ENCODE measurements around the gene CREBL2. TPM values are rescaled to one million over a fixed set of nuclear protein-coding genes. Genes with fewer than 3 reads are reported as not detected.
"Not testable (repeated sequence)": the region's sequence is repeated elsewhere in the genome, so short reads cannot be mapped to it uniquely, and the experiment has no call there.

CREBL2 gene, protein sequence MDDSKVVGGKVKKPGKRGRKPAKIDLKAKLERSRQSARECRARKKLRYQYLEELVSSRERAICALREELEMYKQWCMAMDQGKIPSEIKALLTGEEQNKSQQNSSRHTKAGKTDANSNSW
- 19.6 TPM for total RNA-seq

DNA sequence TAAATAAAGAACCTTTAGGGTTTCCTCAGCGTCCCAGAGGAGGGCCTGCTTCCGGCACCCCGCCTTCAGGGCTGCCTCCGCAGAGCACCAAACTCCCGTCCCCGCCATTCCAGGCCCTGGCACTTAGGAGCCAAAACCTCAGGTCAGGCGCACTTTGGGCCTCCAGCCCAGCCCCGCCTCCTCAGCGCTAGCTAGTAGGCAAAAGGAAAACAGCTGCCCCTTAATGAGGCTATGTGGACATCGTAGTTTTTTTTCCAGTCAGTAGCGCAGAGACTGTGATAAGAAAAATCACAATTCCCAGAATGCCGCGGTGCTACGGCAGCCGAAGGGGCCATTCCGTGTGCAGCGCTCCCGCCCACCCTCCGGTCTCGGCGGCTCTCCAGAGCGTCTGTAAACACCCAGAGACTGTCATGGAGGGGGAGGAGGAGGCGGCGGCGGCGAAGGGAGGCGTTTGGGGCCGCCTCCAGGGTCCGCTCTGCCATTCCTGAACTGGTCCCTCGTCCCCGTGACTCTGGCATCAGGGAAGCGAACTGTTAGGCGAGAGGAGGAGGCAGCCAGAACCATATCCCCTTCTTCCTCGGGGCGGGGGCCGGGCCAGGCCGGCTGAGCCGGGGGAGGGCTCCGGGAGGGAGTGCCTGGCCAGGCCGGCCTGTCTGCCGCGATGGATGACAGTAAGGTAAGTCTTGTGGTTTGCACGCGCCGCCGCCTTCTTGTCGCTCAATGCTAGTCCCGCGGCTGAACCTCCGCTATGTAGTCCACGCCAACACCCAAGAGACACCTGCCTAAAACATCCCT, at the start of gene CREBL2:
TSS of gene CREBL2 (plus strand) at position 365 of the 795 bp plus-strand sequence. CDS start at position 662, 297 bp downstream.
- no peaks in the 10 kb centered on the region for H3K9me3 ChIP-seq (ENCODE audit: low read depth, low read length)
- H3K4me1 ChIP-seq (ENCODE audit: insufficient read depth, low read length), result peaks cover 33% of the 10 kb centered on the region
- H3K4me3 ChIP-seq (ENCODE audit: low read length), result peak within 1 kb of the TSS; percentile 64
- H3K27me3 ChIP-seq (ENCODE audit: insufficient read depth, low read length), result no peaks in the 10 kb centered on the region

DNA sequence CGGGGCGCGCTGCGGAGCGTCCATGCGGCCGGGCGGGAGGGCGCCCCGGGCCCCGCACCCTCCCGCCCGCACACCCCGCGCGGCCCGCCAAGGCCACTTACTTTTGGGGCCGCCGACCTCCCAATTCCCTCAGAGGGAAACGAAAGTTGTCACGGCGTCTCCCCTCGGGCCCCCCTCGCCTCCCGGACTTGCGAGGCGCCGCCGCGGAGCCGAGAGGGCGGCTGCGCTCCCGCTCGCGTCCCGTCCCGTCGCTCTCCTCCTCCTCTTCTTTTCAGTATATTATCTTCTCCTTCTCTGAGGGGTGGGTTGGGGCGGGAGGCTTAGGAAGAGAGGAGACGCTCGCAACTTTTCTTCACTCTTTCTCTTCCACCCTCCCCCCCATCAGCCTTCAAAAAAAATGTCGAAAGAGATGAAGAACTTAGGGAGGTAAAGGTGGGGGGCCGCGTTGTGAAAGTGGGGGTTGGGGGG, 49.6 kb upstream of the CREBL2 start:
- H3K27me3 ChIP-seq (ENCODE audit: insufficient read depth, low read length), result no peaks in the 10 kb centered on the region
- no peaks in the 10 kb centered on the region for H3K9me3 ChIP-seq (ENCODE audit: low read depth, low read length)
- peak overlapping the region; percentile 61 for H3K4me3 ChIP-seq (ENCODE audit: low read length)
- peaks cover 25% of the 10 kb centered on the region for H3K4me1 ChIP-seq (ENCODE audit: insufficient read depth, low read length)

DNA sequence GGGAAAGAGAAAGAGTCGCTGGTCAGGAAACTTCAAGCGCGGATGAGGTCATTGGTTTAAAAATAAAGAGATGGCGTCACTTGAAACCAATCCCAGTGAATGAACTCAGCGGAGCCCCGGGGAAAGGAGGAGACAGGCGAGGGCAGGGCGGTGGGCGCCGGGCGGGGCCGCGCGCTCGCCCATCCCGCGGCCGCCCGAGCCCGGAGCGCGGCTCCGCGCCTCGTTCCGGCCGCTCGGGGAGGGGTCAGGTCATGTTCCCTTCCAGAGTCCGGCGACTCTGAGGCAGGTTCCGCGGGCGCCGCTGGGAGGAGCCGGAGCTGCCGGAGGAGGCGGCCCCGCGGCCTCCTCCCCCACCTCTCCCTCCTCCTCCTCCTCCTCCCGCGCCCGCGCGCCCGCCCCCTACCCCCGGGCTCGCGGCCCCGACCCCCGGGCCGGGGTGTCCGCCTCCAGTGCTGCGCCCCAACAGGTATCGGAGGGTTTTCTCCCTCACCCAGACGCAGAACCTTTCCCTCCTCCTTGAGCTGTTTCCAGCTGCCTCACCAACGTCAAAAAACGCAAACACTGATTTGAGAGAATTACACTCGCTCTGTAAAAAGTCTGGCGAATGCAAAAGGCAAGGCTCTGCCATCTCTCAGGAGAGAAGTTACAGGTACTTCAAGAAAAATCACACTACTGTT, 49.0 kb upstream of the CREBL2 start, which contains the start of gene DUSP16:
TSS of gene DUSP16 (minus strand) at position 279 of the 677 bp plus-strand sequence. CDS start 41,765 bp downstream, outside the sequence.
- no peaks in the 10 kb centered on the region for H3K27me3 ChIP-seq (ENCODE audit: insufficient read depth, low read length)
- peaks cover 25% of the 10 kb centered on the region for H3K4me1 ChIP-seq (ENCODE audit: insufficient read depth, low read length)
- no peaks in the 10 kb centered on the region for H3K9me3 ChIP-seq (ENCODE audit: low read depth, low read length)
- peak within 1 kb of the TSS; percentile 61 for H3K4me3 ChIP-seq (ENCODE audit: low read length)

DNA sequence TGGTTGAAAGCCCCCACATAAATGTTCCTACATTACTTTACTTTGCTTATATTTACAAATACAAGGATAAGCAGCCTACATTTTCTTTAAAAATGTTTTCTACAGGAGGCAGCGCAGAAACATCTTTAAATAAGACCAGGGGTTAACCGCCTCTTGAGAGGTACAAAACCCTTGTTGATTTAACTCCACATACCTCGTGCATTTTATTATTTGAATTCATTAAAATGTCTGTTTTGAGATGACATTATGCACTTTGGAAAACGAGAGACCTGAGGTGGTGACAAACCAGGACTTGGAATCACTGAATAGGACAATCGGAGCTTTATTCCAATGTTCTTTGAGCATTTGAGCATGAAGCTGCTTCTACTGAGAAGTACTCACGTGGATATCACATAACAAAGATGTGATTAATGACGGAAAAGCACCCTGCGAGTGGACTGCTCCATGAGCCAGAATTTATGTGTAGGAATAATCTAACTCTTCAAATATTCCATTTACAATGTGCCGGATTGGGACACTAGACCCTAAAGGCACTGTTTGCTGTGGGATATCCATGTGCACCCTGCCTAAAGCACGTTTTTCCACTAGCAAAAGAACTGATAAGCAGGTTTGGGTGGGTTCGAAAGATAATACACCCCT, 48.3 kb upstream of the CREBL2 start:
- Histone ChIP-seq H3K4me3 (ENCODE audit: low read length) (peak overlapping the region; percentile 61), H3K4me1 (ENCODE audit: insufficient read depth, low read length) (peaks cover 25% of the 10 kb centered on the region), H3K9me3 (ENCODE audit: low read depth, low read length) (no peaks in the 10 kb centered on the region), H3K27me3 (ENCODE audit: insufficient read depth, low read length) (no peaks in the 10 kb centered on the region)

DNA sequence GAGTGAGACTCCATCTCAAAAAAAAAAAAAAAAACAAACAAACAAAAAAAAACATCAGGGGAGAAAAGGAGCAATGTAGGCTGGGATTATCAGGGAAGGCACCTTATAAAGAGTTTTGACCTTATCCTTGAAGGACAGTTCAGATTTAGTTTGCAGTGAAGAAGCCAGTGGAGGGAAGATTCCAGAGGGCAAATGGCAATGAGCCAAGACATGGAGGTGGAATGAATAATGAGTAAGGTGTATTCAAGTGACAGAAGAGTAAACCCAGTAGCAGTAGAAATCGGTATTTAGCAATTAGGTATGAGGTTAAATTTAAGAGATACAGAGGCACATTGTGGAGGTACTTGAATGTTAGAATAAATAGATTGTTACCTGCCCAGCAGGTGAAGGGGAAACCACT, 46.8 kb upstream of the CREBL2 start:
- Histone ChIP-seq H3K27me3 (ENCODE audit: insufficient read depth, low read length) (no peaks in the 10 kb centered on the region), H3K4me3 (ENCODE audit: low read length) (no peak overlapping the region), H3K9me3 (ENCODE audit: low read depth, low read length) (no peaks in the 10 kb centered on the region), H3K4me1 (ENCODE audit: insufficient read depth, low read length) (peaks cover 25% of the 10 kb centered on the region)

DNA sequence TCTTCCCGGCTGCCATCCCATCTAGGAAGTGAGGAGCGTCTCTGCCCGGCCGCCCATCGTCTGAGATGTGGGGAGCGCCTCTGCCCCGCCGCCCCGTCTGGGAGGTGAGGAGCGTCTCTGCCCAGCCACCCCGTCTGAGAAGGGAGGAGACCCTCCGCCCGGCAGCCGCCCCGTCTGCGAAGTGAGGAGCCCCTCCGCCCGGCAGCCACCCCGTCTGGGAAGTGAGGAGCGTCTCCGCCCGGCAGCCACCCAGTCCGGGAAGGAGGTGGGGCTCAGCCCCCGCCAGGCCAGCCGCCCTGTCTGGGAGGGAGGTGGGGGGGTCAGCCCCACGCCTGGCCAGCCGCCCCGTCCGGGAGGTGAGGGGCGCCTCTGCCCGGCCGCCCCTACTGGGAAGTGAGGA, 45.7 kb upstream of the CREBL2 start:
- H3K9me3 ChIP-seq (ENCODE audit: low read depth, low read length); H3K4me3 ChIP-seq (ENCODE audit: low read length); H3K27me3 ChIP-seq (ENCODE audit: insufficient read depth, low read length): not testable (repeated sequence)
- H3K4me1 ChIP-seq (ENCODE audit: insufficient read depth, low read length), result peaks cover 19% of the 10 kb centered on the region

DNA sequence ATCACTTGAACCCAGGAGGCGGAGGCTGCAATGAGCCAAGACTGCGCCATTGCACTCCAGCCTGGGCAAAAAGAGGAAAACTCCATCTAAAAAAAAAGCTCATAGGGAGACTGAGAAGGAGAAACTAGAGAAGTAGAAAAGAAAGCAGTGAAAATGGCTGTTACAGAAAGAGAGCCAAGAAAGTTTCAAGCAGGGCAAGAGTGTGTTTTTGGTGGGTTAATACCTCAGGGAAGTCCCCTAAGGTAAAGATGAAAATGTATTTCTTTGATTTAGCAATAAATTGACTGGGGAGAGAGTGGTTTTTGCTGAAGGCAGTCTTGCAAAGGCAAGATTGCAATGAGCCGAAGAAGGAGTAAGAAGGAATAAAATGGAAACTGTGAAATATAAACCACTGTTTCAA, 39.0 kb upstream of the CREBL2 start:
- no peaks in the 10 kb centered on the region for H3K27me3 ChIP-seq (ENCODE audit: insufficient read depth, low read length)
- H3K4me3 ChIP-seq (ENCODE audit: low read length), result no peak overlapping the region
- H3K9me3 ChIP-seq (ENCODE audit: low read depth, low read length), result no peaks in the 10 kb centered on the region
- H3K4me1 ChIP-seq (ENCODE audit: insufficient read depth, low read length), result no peaks in the 10 kb centered on the region

DNA sequence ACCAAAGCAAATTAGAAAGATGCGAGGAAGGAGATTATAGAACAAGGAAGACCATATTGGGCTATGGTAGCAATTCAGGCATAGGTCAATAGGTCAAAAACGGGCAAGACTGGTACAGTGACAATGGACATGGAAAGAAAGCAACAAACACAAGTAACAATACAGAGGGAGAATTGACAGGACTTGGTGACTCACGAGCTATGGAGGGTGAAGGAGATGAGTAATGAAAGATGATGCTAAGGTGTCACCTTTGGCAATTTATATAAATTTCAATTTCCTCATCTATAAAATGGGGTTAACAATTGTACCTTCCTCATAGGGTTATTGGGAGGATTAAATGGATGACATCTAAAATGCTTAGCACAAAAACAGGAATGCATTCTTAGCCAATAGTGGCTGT, 33.9 kb upstream of the CREBL2 start:
- Histone ChIP-seq H3K4me1 (ENCODE audit: insufficient read depth, low read length) (peaks cover 4% of the 10 kb centered on the region), H3K4me3 (ENCODE audit: low read length) (no peak overlapping the region), H3K9me3 (ENCODE audit: low read depth, low read length) (no peaks in the 10 kb centered on the region), H3K27me3 (ENCODE audit: insufficient read depth, low read length) (no peaks in the 10 kb centered on the region)

DNA sequence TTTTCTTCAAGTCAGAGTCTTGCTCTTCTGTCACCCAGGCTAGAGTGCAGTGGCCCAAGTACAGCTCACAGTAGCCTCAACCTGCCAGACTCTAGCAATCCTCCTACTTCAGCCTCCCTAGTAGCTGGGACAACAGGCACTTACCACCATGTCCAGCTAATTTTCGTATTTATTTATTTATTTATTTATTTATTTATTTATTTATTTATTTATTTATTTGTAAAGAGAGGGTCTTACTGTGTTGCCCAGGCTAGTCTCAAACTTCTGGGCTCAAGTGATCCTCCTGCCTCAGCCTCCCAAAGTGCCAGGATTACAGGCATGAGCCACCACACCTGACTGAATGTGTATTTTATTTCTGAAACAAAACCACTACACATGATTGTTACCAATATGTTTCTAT, 31.0 kb upstream of the CREBL2 start:
- not testable (repeated sequence) for H3K4me3 ChIP-seq (ENCODE audit: low read length); H3K4me1 ChIP-seq (ENCODE audit: insufficient read depth, low read length); H3K9me3 ChIP-seq (ENCODE audit: low read depth, low read length); H3K27me3 ChIP-seq (ENCODE audit: insufficient read depth, low read length)

DNA sequence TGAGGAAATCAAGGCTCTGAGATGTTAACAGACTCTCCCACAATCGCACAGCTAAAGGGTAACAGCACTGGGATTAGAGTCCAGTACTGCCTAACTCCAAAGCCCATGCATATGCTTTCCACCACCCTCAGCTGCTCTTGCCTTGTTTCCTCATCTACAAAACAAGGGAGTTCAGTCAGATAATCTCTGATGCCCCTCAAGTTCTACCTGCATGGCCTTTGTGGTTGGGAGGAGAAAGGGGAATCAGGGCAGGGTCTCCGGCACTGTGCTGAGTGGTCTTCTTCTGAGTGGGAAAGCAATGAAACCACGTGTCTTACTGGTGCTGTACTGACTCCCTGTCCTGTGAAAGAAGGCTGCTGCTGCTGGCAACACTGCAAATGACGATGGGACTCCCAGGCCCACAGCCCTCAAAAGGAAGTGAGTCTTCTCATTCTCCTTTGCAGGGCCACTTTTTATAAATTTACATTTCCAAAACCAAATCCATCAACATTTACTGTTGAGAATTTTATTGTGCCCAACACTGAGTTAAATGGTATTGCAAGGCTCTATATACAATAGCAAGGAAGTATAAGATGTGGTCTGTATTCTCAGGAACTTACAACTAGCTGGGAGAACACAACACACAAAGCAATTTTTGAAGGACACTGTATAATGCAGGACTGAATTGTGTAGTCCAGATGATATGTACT, 29.3 kb upstream of the CREBL2 start:
- peaks cover 4% of the 10 kb centered on the region for H3K4me1 ChIP-seq (ENCODE audit: insufficient read depth, low read length)
- H3K27me3 ChIP-seq (ENCODE audit: insufficient read depth, low read length), result no peaks in the 10 kb centered on the region
- no peak overlapping the region for H3K4me3 ChIP-seq (ENCODE audit: low read length)
- H3K9me3 ChIP-seq (ENCODE audit: low read depth, low read length), result no peaks in the 10 kb centered on the region

DNA sequence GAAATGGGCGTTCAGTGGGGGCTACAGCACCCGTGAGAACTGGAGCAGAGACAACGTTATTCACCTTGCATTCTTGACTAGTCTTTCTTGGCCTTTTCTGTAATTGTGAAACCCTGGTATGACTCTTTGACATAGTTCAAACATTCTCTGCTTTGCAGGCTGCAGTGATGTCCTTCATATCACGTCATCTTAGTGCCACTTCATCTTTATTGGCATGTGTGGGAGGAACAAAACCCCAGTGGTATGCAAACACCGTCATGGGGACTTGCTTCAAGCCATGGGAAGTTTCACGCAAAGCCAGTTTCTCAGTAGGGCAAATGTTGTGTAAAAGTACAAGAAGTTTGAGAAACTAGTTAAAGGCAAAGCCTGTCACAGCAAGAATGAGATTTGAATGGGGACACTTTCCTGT, 28.8 kb upstream of the CREBL2 start:
- Histone ChIP-seq H3K4me3 (ENCODE audit: low read length) (no peak overlapping the region), H3K4me1 (ENCODE audit: insufficient read depth, low read length) (peaks cover 4% of the 10 kb centered on the region), H3K9me3 (ENCODE audit: low read depth, low read length) (no peaks in the 10 kb centered on the region), H3K27me3 (ENCODE audit: insufficient read depth, low read length) (no peaks in the 10 kb centered on the region)

DNA sequence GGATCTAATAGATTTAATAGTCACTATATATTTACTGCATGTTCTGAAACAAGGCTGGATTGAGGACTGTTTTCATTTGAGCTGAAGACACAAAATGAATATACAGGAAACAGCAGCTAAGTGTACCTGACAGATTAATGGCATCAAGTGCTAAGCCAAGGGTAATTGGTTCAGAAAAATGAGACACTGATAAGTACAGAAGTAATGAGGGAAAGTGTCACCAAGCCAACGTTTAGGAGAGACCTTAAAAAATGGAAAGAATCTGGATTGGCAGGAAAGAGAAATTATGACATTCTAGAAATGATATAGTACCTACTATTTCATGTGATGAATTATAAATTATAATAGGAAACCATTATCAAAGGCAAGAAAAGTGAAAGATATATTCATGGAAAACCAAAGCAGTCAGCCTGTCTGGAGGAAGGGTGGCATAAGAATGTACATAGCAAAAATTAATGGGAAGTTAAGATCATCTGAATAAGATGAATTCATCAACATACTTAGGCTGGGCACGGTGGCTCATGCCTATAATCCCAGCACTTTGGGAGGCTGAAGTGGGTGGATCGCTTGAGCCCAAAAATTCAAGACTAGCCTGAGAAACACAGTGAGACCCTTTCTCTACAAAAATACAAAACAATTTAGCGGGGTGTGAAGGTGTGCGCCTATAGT, 28.0 kb upstream of the CREBL2 start:
- Histone ChIP-seq H3K4me3 (ENCODE audit: low read length) (no peak overlapping the region), H3K27me3 (ENCODE audit: insufficient read depth, low read length) (no peaks in the 10 kb centered on the region), H3K4me1 (ENCODE audit: insufficient read depth, low read length) (peaks cover 4% of the 10 kb centered on the region), H3K9me3 (ENCODE audit: low read depth, low read length) (no peaks in the 10 kb centered on the region)

DNA sequence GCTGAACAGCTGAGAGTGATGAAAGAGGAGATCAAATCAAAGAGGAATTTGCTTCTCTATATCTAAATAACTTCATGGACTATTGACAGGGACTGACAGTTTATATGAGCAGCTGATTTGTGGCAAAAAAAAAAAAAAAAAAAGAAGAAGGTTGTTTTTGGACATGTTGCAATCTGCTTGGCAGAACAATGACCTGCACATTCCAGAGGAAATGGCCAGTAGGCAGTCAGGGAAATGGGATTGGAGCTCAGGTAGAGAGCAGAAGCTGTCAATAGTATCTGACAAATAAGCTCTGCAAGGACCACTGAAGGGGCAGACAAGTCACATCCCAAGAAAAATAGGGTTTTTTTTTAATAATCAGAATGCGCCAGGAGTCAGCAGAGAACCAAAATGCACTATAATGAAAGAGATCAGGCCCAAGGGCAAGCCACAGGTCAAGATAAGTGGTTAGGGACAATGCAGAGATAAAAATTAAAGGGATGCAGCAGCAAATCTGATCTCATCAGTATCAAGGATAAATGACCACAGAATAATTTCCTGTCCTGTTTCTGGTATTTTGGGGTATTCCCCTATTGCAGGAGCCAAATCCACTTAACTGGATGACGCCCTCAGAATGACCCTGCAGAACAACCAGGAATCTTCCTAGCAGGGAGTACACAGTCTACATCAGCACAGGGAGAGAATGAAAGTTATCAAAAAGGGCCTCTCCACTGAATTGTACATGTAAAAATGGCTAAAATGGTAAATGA, 26.4 kb upstream of the CREBL2 start:
- no peak overlapping the region for H3K4me3 ChIP-seq (ENCODE audit: low read length)
- no peaks in the 10 kb centered on the region for H3K9me3 ChIP-seq (ENCODE audit: low read depth, low read length)
- peaks cover 4% of the 10 kb centered on the region for H3K4me1 ChIP-seq (ENCODE audit: insufficient read depth, low read length)
- H3K27me3 ChIP-seq (ENCODE audit: insufficient read depth, low read length), result no peaks in the 10 kb centered on the region

Measured in mononuclear cell (primary cell).